GM21786 (cell line): Measurements from ENCODE around the gene DRAP1.
A peak's percentile ranks its signal among the peaks of the same experiment; 100 is the strongest.

Experiments used
- ATAC-seq: cut with Tn5 transposase; IDR thresholded peaks from one replicate; pipeline ENCODE4 v1.9.1; 2021; ENCODE audit not compliant: unreplicated experiment

DRAP1 gene

DNA sequence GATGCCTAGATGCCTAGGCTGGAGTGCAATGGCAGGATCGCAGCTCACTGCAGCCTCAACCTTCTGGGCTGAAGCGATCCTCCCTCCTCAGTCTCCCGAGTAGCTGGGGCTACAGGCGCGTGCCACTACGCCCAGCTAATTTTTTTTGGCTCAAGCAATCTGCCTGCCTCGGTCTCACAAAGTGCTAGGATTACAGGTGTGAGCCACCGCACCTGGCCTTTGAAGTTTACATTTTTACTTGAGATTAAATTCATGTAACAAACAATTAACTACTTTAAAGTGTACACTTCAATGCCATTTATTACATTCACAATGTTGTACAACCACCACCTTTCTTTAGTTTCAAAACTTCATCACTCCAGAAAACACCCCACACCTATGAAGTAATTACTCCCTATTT lies 15.5 kb upstream of the DRAP1 start:
- no peak for ATAC-seq

DNA sequence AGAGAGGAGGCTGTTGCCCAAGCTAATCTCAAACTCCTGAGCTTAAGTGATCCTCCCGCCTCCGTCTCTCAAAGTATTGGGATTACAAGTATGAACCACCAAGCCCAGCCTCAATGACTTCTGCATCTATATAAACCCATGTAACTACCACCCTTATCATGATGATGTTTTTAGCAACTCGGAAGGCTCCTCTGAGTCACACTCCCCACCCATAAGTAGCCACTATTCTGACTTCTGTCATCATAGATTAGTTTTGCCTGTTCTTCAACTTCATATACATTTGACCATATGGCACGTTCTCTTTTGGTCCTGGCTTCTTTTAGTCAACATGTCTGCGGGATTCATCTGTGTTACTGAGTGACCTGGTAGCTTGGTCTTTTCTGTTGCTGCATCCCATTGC lies 12.6 kb upstream of the DRAP1 start:
- no peak for ATAC-seq

DNA sequence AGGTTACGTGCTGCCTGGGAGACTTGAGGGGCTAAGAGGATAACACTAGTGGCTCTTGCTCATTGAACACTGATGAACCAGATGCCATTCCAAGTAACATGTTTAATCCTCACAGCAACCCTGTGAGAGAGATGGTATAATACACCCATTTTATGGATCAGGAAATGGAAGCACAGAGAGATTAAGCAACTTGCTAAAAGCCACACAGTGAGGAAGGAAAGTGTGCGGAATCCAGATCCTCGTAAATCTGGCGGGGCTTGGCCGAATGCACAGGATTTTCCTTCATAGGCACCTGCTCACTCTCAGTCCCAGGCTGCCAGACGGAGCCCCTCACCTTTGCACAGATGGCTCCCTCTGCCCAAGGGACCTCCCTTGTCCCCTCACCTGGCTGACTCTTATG lies 11.3 kb upstream of the DRAP1 start:
- ATAC-seq = no peak

DNA sequence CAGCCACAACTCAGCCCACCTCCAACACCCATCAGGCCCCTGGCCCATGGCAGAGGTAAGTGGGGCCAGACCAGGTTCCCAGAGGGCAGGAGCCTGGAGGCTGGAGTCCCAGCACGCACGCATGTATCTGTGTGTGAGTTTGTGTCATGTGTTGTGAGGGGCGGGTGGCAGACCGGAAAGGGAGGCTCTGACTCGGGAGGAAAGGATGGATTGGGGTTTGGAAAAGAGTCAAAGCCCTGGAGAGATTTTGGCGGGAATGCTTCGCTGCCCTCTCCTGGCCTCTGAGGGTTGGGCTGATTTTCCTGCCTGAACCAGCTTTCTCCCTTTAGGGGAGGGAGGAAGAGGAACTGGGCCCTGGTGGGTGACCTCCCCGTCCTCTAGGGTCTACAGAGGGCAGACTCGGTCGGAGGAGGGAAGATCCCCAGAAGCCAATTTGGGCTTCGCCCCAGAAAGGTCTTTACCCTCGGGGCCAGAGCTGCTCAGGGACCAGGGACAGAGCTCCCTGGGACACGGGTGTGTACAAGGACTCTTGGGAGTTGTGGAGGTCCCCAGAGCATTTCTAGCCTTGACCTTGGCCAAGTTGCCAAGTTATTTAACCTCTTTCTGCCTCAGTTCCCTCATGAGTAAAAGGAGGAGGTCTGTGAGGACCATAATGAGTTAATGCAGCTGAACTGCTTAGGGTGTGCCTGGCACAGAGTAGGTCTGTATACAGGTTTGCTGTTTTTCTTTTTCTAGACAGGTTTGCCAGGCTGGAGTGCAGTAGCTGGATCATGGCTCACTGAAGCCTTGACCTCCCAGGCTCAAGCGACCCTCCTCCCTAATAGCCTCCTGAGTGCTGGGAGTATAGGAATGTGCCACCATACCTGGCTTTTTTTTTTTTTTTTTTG lies 7.3 kb upstream of the DRAP1 start:
- no peak for ATAC-seq

DNA sequence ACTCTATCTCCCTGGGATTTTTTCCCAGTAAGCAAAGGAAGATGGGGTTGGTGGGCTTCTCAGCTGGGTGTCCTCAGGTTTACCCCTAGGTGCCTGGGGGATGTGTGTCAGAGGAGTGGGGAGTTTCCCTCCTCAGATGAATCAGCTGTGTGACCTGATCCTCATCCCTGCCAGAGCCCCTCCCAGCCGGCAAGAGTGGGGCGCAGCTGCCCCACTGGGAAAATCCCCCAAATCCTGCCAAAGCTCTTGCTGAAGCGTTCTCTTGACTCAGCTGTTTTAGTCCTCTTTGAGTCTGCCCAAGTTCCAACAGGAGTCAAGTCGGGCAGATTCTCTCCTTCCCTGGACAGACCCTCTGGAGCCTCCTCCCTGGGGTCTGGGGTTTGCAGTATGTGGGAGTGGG lies 6.4 kb upstream of the DRAP1 start:
- ATAC-seq = no peak

DNA sequence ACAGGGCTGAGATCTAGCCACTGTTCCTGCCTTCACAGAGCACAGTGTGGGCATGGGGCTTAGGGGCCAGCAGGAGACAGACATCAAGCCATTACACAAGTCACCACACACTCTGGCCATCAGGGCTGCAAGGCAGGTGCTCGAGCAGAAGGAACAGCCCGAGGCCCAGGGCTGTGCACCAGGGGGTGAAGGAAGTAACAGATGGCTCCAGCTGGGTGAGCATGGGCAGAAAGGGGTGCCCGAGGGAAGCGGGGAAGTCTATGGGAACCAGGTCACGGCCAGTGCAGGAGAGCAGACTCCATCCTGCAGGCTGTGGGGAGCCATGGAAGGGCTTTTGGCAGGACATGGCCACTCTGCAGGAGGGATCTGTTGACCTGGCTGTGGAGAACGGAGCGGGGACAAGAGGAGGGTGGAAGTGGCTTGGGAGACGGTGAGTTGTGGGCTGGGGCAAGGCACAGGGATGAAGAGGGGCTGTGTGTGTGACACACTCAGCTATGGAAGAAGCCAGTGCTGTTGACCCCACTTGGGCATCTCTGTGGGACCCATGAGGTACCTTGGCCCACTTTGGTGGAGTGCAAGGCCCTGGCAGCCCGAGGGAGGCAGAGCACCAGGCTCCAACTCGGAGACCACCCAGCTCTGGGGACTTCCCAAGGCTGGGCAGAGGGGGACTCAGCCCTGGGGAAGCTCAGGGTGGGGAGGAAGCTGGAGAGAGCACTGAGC lies 4.0 kb upstream of the DRAP1 start:
- no peak for ATAC-seq

DNA sequence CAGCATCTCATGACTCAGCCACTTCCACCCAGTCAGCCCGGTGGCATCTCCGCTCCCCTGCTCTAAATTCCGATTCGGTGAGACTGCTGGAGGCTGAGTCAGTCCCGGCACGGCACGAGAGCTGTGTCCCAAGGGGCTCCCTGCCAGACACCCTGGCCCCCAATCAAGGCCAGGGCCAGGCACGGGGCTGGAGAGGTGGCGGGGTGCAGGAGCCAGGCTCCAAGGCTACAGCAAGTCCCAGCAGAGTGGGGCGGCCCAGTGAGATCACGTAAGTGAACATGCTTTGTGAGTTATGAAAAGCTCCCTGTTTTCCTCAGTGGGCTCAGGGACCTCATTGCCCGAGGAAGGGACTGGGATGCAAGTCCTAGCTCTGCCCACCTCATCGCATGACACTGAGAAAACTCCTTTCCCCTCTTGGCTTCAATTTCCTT lies 3.4 kb upstream of the DRAP1 start:
- no peak for ATAC-seq

DNA sequence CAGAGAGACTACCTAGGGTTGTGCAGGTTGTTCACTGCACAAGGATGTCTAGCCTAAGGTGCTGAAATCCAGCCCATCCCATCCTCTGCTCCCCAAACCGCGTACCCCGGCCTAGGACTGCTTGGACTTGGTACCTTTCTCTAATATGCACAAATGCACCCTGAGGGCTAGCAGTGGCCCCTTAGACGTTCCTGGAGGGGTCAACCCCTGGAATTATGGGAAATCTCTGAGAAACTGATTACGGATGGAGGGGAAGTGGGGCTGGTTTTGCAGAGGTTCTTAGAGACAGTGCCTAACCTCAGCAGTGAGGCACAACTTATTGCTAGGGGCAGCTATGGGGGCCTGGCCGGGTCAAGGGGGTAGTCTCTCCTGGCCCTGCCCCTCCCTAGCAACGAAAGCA lies 2.8 kb upstream of the DRAP1 start:
- ATAC-seq = no peak

DNA sequence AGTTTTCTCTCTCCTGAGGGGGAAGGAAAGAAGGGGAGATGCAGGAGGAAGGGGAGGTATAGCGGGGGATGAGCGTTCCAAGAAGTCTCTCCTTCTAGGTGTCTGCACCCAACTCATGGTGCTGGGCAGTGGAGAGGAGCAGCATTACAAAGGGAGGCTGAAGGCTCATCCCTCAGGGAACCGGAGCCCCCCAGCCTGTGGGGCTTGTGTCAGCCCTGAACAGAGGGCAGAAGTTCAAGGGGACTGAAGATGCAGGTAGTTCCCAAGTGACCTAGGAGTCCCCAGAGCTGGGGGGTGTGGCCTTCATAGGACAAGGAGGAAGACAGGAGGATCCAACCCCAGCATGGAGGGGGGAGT lies 2.2 kb upstream of the DRAP1 start:
- ATAC-seq = no peak

DNA sequence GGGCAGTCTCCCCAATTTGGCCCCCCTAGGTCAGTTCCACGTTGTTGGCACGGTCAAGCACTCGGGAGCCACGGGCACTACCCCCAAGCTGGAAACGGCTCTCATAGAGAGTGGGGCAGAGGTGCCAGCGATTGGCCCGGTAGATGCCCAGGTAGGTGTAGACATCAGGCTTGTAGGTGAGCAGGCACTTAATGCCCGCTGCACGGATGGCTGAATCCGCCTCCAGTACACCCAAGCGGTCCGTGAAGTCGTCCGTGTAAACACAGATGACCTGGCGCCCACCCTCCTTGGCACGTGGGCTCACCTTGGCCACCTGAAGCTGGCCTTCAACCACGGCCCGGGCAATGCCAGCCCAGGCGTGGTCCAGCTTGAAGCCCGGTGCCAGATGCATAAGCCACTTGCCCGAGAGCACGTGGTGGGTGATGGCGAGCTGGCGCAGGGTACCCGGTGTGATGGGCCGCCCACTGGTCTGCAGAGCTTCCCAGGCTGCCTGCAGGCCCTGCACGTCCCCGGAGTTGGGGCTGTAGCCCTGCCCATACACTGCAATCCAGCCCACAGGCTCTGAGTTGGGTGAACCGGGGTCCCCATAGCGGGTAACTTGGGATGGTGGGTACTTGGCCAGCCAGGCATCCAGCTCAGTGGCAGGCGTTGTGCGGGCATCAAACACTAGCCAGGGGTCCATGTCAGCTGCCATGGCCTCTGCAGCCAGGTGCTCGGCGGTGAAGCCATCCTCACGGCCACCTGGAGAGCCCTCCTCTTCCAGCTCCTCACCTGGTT lies 1.6 kb upstream of the DRAP1 start:
- ATAC-seq = no peak

DNA sequence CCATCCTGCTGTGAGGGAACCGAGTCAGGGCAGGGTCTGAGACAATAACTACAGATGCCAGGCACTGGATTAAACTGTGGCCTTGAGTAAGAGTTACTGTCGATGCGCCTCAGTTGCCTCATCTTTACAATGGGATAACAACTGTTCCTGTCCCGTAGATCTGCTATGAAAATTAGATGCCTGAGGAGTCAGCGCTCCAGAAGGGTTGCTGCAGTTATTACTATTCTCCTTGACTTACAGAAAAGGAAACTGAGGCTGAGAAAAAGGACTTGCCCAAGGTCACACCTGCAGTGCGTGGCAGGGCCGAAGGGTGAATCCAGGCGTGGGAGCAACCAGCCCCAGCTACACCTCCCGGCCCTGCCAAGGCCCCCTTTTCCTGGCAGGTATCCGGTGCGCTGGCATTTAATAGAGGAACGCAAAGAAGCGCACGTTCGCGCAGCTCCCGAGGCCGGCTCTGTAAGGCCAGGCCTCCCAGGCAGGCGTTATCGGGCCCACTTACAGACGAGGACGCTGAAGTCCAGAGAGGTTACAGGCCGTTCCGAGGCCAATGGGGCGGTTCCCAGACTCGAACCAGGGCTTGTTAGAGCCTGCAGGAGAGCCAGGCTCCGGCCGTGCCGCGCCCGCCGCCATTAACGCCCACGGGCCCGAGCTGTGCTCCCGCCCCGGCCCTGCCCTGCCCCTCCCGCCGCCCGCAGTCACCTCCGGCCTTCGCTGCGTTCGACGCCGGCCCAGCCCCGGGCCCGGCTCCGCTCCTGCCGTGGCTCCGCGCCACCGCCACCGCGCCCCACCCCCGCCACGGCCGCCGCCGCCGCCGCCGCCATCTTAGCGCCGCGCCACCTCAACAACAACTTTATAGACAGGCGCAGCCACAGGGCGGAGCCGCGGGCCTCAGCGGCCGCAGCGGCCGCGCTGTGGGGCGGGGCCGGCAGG lies 750 bp upstream of the DRAP1 start, which contains the start of gene C11orf68:
C11orf68 (minus strand) TSS at position 852 of the 930 bp plus-strand sequence; CDS start at position 821, 31 bp downstream.
- peak; percentile 46 for ATAC-seq

DNA sequence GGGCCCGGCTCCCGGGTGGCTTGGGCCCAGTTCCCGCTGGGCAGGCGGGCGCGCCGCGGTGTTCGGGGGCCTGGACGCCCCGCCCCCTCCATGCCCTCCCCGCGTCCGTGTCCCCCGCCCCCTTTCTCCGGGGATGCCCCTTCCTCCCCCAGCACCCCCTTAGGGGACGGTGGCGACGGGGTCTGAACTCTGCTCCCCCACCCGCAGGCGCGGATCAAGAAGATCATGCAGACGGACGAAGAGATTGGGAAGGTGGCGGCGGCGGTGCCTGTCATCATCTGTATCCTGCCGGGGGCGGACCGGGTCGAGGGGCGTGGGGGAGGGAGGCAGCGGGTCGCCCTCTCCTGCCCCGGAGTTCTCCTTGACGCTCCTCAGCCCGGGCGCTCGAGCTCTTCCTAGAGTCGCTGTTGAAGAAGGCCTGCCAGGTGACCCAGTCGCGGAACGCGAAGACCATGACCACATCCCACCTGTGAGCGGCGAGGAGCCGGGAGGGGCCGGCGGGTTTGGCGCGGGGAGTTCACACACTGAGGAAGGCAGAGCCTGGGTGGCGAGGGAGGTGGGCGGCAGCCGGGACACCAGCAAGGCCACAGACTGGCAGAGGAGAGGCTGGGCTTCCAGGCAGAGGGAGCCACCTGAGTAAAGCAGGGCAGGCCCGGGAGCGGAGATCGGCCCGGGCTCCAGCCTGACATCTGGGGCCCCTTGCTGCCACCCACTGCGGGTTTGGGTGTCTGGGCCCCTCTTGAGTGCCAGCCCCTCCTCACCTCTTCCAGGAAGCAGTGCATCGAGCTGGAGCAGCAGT lies 546 bp downstream of the DRAP1 start:
- peak; percentile 30 for ATAC-seq

DNA sequence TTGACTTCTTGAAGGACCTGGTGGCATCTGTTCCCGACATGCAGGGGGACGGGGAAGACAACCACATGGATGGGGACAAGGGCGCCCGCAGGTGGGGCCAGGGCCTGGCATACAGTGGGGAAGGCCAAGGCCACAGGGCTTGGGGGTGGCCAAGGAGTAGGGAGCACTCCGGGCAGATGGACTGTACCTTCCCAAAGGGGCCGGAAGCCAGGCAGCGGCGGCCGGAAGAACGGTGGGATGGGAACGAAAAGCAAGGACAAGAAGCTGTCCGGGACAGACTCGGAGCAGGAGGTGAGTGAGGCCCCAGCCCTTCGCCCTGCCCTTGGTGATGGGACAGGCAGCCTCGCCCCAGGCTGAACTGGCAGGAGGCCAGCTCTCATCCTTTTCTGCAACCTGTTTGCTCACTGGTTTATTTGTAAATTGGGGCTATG lies 1.2 kb downstream of the DRAP1 start:
- ATAC-seq = no peak

DNA sequence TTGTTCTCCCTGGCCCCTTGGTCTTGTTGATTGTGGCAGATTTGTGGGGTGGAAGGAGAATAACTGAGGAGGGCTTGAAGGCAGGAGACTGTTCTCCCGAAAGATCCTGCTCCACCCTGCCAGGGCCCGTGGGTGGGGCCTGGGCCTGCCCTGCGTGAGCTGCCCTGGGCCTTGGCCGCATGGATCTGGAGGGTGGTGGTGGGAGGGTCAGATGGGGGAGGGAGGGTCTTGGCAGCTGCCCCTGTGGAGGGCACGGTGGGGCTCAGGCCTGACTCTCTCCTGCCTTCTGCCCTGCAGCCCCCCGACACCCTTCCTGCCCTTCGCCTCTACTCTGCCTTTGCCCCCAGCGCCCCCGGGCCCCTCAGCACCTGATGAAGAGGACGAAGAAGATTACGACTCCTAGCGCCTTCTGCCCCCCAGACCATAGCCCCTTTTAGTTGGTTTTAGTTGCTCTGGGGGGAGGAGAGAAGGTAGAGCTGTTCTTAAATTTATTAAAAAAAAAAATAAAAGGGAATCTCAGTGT lies 1.9 kb downstream of the DRAP1 start:
- no peak for ATAC-seq

DNA sequence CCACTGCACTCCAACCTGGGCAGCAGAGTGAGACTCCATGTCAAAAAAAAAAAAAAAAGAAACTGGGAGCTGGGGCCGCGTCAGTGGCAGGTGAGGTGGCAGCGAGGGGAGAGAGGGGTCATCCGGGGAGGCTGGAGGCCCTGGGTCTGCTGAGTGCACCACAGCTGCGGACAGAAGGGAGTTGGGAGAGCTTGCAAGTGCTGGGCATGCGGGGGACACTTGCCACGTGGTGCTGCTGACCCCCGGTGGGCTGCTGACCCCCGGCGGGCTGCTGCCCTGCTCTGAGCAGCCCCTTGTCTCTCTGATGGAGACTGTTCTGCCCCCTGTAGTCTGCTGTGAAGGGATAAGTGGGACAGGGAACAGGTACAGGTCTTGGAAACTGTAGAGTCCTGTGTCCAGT lies 2.6 kb downstream of the DRAP1 start:
- ATAC-seq = no peak

DNA sequence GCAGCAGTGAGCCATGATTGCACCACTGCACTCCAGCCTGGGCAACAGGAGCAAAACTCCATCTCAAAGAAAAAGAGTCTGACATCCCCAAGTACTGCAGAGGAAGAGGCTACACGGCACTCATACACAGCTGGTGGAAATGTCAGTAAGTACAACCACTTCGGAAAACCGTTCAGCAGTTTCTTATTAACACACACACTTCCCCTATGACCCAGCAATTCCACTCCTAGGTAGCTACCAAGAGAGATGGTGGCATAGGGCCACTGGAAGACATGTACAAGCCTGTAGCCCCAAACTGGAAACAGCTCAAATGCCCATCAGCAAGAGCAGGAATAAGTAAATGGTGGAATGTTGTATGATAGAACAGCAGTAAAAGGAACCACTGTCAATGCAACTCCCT lies 3.3 kb downstream of the DRAP1 start:
- ATAC-seq = no peak

DNA sequence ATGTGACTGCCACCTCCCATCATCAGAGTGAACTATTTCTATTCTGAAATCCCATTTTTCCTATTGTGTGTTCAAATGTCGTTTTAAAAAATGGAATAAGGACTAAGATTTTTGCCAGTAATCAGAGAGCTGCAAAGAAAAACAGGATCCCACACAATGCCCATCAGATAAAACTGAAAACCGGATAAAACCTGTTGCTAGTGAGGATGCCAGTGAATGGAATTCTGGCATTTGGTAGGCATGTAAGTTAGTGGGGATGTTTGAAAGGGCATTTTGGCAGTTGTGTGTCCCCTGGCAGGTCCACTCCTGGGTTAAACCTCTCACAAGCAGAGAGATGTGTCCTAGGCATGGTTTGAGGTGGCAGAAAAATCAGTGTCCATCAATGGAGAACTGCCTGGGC lies 6.2 kb downstream of the DRAP1 start:
- ATAC-seq = no peak

DNA sequence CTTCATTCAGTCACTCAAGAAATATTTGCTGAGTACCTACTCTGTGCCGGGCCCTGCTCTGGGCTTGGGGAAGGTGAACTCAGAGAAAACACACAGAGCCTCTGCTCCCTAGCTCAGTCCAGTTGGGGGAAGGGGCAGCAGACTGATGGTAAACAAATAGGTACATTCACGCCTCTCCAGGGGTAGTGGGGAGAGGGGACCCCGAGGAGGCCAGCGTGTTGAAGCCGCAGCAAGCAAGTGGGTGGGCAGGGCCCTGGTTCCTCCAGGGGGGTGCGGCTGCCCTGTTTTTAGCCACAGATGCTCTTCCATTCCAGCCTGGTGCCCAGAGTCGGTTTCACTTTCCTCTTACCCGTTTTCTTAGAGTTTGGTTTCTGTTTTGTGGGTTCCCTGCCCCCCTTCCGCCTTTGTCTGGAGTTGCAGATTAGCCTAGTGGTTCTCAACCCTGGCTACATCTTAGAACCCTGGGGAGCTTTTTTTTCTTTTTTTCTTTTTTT lies 8.7 kb downstream of the DRAP1 start:
- peak; percentile 83 for ATAC-seq

DNA sequence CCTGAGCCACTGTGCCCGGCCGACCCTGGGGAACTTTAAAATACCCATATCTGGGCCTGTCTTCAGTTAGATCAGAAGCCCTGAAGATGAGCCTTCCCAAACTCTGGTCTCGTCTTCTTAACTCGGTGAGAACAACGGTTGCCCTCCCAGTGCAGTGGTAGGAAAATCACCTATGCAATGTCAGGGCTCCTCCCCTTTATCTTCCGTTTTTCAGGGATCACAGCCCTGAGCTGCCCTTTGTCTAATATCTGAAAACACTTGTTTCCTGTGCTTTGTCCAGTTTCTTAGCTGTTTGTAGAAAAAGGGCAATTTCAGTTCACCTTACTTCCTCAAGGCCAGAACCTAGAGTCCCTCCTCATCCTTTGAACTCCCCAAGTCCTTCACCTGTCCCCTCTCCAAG lies 9.4 kb downstream of the DRAP1 start:
- ATAC-seq = no peak
